GDM1 (cell line): Measurements from ENCODE around the gene MAP3K8.
"Not testable (repeated sequence)": the region's sequence is repeated elsewhere in the genome, so short reads cannot be mapped to it uniquely, and the experiment has no call there.

Experiments
- DNase-seq: peaks from one replicate; lab custom pipeline; 2025; lab: John Stamatoyannopoulos, UW

Gene MAP3K8

GRCh38 chr10:30447125-30447799, 13.3 kb downstream of the MAP3K8 start:
- DNase-seq, result no peak

DNA sequence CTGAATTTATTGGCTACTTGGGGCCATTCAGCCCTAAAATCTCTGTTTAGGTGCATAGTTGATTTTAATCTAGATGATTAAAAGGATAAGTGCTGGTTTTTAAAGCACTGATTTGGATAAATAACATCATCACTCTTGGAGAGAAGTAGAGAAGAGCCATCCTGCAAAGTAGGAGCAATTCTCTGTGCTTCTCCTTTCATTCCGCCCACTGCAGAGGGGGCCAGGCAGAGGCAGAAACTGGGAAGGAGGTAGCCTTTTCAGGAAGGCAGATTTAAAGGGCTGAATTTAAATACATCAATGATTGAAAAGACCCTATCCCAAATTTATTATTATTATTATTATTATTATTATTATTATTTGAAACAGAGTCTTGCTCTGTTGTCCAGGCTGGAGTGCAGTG, 14.1 kb downstream of the MAP3K8 start:
- no peak for DNase-seq

GRCh38 chr10:30453764-30454527, 20.0 kb downstream of the MAP3K8 start:
- no peak for DNase-seq

GRCh38 chr10:30454744-30455510, 20.9 kb downstream of the MAP3K8 start:
- no peak for DNase-seq

DNA sequence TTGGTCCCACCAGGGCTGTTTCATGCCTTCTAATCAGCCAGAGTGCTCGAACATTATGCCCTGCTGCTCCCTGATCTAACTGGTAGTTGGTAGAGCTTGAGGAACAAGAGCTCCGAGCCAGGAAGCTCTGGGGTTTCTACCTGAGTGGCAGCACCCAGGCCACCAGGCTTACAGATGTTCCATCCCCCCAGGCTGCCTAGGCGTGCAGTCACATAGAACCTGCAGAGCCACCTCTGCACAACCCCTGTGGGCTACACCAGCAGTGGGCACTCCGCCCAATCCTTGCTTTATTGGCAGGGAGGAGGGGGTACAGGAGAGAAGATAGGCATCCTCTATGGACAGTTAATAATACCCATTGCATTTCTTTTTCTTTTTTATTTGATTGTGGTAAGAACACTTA, 21.8 kb downstream of the MAP3K8 start:
- DNase-seq, result peak; percentile 3

DNA sequence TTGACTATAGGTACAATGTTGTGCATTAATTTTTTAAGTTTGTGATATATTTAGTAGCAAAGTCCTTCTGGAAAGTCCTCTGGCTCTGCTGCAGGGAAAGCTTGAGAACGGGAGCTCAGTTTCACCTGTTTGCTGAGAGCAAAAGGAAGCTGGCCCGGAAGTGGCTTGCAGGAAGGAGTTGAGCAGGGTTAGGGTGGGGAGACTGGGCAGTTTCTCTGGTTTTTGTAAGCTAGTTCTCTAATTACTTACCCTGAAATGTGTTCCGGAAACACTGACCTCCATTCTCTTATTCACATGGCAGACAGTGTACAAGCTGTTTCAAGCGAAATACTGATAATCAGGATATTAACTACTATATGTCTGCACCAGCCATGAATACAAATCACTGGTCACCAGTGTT, 22.3 kb downstream of the MAP3K8 start:
- DNase-seq, result peak; percentile 62

DNA sequence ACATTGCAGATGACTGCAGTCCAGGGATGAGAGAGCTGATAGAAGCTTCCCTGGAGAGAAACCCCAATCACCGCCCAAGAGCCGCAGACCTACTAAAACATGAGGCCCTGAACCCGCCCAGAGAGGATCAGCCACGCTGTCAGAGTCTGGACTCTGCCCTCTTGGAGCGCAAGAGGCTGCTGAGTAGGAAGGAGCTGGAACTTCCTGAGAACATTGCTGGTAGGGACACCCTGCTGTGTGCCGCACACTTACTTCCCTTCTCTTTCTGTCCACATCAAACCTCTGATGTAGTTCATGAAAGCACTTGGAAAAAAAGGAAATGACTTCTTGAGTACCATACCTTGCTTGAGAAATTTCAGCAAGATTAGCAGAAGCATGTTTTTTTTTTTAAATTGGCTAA, 25.3 kb downstream of the MAP3K8 start:
- DNase-seq, result peak; percentile 28

- no peak for DNase-seq
These were observed 26.1 kb downstream of the MAP3K8 start for GRCh38 chr10:30460121-30460520.

DNA sequence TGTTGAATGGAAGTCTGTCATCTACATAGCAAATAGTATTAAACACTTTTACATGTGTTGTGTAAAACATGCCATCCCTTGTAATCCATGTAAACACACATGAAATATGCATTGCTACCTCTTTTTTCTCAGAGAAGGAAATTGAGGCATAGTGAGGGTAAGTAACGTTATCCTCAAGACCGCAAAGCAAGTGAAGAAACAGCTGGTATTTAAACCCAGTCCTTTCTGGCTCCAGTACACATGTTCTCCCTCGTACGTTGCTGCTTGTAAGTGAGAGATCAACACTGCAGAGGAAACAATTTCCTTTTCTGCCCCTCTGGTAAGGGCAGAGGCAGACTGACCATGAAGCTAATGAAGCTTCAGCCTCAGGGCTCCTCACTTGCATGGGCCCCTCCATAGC, 28.5 kb downstream of the MAP3K8 start:
- DNase-seq, result no peak

DNA sequence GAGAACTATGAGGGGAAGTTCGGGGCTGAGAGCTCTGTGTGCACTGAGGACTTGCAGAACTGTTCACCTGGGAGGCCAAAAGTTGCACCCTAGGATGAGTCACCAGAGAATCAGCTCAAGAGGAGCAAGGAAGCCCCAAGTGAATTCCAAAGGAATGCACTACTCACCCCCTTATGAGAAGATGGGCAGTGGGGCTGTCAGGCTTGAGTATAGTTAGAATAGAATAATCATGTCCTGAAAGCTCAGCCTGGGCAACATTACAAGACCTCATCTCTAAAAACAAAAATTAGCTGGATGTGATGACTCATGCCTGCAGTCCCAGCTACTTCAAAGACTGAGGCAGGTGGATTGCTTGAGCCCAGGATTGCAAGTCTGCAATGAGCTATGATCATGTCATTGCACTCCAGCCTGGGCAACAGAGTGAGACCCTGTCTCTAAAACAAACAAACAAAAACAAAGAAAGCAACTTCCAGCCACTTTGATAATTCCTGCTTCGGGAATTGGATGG, 30.0 kb downstream of the MAP3K8 start:
- no peak for DNase-seq

- DNase-seq, result no peak
These were observed 30.7 kb downstream of the MAP3K8 start for GRCh38 chr10:30464675-30465074.

- DNase-seq, result no peak
These were observed 32.5 kb downstream of the MAP3K8 start for GRCh38 chr10:30466445-30466844.

DNA sequence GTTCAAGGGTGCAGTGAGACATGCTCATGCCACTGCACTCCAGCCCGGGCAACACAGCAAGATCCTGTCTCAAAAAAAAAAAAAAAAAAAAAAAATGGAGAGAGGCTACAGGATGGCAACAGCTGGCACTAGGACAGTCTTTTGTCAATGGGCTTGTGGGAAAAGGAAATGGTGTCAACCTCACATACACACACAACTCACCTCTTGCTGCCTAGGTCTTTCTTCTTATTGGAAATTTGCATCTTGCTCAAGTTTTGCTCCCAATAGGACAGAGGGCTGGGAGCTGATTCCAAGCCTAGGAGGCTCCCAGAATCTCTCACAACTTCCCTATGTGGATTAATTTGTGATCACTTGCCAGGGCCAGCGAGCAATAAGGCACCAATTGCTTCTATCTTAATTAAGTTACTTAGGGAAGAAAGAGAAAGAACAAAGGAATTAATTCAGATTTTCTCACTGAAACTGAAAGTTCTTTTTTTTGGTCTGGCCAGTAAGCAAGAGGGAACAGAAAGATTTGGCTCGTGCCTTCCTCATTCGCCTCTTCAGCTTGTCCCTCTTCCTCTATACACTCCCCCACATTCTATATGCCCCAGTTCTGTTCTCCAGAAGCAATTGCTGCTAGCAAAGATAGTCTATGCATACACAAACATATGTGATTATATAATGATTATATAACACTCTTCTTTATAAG, 33.8 kb downstream of the MAP3K8 start:
- peak; percentile 45 for DNase-seq

DNA sequence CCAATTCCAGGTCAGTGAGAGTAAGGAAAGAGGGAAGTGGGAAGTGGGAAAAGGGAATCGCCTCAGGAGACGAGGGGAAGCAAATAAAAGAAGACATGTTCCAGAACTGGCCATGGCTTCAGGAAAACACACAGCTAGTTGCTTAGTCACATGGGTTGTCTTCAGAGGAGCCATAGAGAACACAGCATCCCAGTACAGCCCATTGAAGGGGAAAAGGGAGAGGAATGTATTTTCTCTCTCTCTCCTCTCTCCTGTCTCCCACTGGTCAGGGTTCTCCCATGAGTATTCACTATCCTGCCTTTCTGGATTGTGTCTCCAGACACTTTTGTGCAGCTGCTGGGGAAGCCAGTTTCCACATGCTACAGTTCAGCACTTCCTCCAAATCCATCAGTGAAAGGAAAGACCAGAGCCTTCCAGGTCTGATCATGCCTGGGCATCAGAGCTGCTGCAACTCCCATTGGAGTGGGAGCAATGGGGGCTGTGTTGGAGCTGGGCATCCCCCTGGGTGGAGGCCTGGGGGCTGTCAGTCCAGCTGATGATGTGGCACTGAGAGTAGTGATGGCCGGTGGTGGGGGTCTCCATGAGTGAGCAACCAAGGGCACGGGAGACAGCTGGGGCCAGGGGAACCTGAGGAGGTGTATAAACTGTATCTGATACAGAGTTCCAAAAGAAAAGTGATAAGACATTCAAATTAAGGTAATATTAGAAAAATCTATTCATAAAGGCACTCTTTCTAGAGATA, 38.6 kb downstream of the MAP3K8 start:
- no peak for DNase-seq

GRCh38 chr10:30475515-30475914, 41.5 kb downstream of the MAP3K8 start:
- not testable (repeated sequence) for DNase-seq

- DNase-seq, result no peak
These were observed 42.6 kb downstream of the MAP3K8 start for GRCh38 chr10:30476511-30477155.

DNA sequence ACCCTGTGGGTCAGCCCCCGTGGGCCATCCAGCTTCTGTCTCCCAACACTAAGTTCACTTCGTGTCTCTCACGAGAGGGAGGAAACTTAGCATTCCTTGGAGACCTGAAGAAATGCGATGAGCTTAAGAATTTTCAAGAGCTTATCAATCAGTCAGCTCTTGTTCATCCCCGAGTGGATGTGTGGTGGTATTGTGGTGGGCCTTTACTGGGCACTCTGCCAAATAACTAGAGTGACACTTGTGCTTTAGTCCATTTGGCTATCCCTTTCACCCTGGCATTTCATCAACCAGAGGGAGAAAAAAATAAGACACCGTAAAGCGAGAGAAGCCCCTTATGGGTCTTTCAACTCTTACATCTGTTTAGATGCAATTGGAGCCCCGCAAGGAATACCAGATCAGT, 45.5 kb downstream of the MAP3K8 start:
- DNase-seq, result not testable (repeated sequence)

DNA sequence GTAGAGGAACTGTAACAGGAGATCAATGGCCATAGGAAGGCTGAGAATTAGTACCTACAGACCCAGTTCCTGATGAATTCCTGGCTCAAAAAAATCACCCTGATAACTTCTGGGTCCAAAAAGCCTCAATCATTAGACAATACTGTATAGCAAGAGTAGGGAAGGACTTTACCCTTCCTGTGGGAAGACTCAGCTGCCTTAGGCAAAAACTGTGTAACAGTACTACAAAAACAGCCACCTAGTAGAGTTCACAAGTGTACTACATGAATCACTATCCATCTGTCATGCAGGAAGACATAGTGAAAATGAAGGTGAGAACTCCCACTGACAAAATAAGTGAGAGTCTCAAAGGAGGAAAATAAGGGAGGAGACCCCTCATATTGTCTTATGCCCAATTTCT, 47.6 kb downstream of the MAP3K8 start:
- DNase-seq, result no peak

DNA sequence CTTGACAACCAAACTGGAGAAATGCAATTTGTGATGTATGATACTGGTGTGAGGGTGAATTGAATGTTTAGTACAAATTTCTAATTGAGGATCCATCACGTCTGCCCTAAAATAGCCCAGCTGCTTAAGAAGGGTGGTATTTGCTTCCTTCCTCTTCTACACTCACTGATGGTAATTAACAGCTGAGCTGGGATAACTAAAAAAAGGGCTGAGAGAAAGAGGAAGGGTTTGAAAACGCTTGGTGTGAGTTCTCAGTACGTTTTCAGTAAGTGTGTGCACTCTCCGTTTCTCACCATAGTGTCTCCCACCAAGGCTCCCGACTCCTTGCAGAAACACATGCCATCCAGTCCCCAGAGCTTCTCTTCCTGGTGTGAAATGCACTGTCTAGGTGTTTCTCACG, 54.3 kb downstream of the MAP3K8 start:
- peak; percentile 63 for DNase-seq

GRCh38 chr10:30489346-30489745, 55.4 kb downstream of the MAP3K8 start:
- no peak for DNase-seq
